GM12878 (cell line): Measurements from ENCODE around the gene NKIRAS1. TPM values are rescaled to one million over a fixed set of nuclear protein-coding genes. Genes with fewer than 3 reads are reported as not detected.
A peak's percentile ranks its signal among the peaks of the same experiment; 100 is the strongest.

Experiments used
- ASH2L ChIP-seq: fragments of 300-600, 200-600 bp; sonication (generic); IDR thresholded peaks from 2 replicates; pipeline ENCODE4 v1.6.1; 2017; ENCODE audit warnings: low read depth, mild to moderate bottlenecking, borderline replicate concordance
- BHLHE40 ChIP-seq, 2 experiments: fragments of 450-650 bp in 1 of 2; IDR thresholded peaks; 2 replicates each; pipeline ENCODE4 v1.6.1; 2011 to 2017; ENCODE audit warnings: low read depth in 2 of 2, borderline replicate concordance in 1 of 2, improper control_type of control experiment in 1 of 2, low read length in 1 of 2, mild to moderate bottlenecking in 1 of 2
- BRCA1 ChIP-seq: IDR thresholded peaks from 2 replicates; pipeline ENCODE4 v1.6.1; 2011; ENCODE audit warnings: low read depth, low read length, improper control_type of control experiment
- FOXM1 ChIP-seq: IDR thresholded peaks from 2 replicates; pipeline ENCODE4 v1.6.1; 2012; ENCODE audit warnings: low read depth, mild to moderate bottlenecking, inconsistent platforms, low read length, moderate library complexity
- KDM1A ChIP-seq: fragments of 200-600 bp; sonication (generic); IDR thresholded peaks from 2 replicates; pipeline ENCODE4 v1.6.1; 2016; ENCODE audit warnings: borderline replicate concordance
- KLF5 ChIP-seq: fragments of 450-650 bp; IDR thresholded peaks from 2 replicates; pipeline ENCODE4 v1.6.1; 2014; ENCODE audit warnings: mild to moderate bottlenecking; ENCODE audit not compliant: partially characterized antibody
- NFIC ChIP-seq: IDR thresholded peaks from 2 replicates; pipeline ENCODE4 v1.6.1; 2012; ENCODE audit warnings: low read depth, mild to moderate bottlenecking, inconsistent platforms, low read length, moderate library complexity
- RB1 ChIP-seq: fragments of 450-650 bp; formaldehyde crosslinking; IDR thresholded peaks from 2 replicates; pipeline ENCODE4 v1.6.1; 2017; ENCODE audit warnings: mild to moderate bottlenecking, borderline replicate concordance
- SPI1 ChIP-seq: IDR thresholded peaks from 2 replicates; pipeline ENCODE4 v1.6.1; 2011; ENCODE audit warnings: low read depth, mild to moderate bottlenecking, low read length, moderate library complexity, borderline replicate concordance; ENCODE audit not compliant: insufficient read depth
- SUZ12 ChIP-seq: fragments of 200-600 bp; sonication (generic); IDR thresholded peaks from one replicate; pipeline ENCODE4 v1.6.1; 2018; ENCODE audit warnings: antibody characterized with exemption, mild to moderate bottlenecking; ENCODE audit not compliant: unreplicated experiment
- TCF3 ChIP-seq: IDR thresholded peaks from 2 replicates; pipeline ENCODE4 v1.6.1; 2012; ENCODE audit warnings: low read depth, mild to moderate bottlenecking, low read length, borderline replicate concordance; ENCODE audit not compliant: insufficient read depth
- ZSCAN29 ChIP-seq: fragments of 450-650 bp; IDR thresholded peaks from 2 replicates; pipeline ENCODE4 v1.6.1; 2017; ENCODE audit warnings: mild to moderate bottlenecking, moderate library complexity
- polyA plus RNA-seq, 11 experiments: library from polyadenylated mRNA; depleted of rRNA in 4 of 11; unstranded in 6 of 11; stranded (reverse) in 5 of 11; fragments of >200 nt; fragmentation: Nextera tagmentation in 4 of 11; fragmentation: Illumina TruSeq in 1 of 11; extraction: Ambion mirVana in 4 of 11; extraction: Trizol in 1 of 11; gene quantifications; 1 replicate in 1 of 11; 2 replicates in 10 of 11; pipeline versions ENCODE4 v1.2.1 to v1.2.3, GENCODE V29; 2011 to 2016; ENCODE audit warnings: inconsistent platforms in 2 of 11, missing spikeins in 2 of 11, low read depth in 1 of 11
- total RNA-seq, 4 experiments: library from RNA; depleted of rRNA in 3 of 4; stranded (reverse); fragments of >200 nt in 3 of 4; fragmentation: Illumina TruSeq in 1 of 4; extraction: Trizol in 1 of 4; gene quantifications; 2 replicates each; pipeline versions ENCODE4 v1.2.1 to v1.2.3, GENCODE V29; 2013 to 2021
- TF ChIP-seq, protein P1 (sequence below): IDR thresholded peaks from 2 replicates; pipeline ENCODE4 v1.6.1; 2012; ENCODE audit warnings: low read length, inconsistent platforms
- TF ChIP-seq, protein P2 (sequence below): fragments of 450-650 bp; IDR thresholded peaks from 2 replicates; pipeline ENCODE4 v1.6.1; 2017; ENCODE audit warnings: borderline replicate concordance
- TF ChIP-seq, protein P3 (sequence below): fragments of 450-650 bp; IDR thresholded peaks from 2 replicates; pipeline ENCODE4 v1.6.1; 2017; ENCODE audit warnings: antibody characterized with exemption, mild to moderate bottlenecking, moderate library complexity
- TF ChIP-seq, protein P4 (sequence below): fragments of 150-350 bp; IDR thresholded peaks from 2 replicates; pipeline ENCODE4 v1.6.1; 2014; ENCODE audit warnings: mild to moderate bottlenecking, low read depth, low read length
- TF ChIP-seq, protein P5 (sequence below): IDR thresholded peaks from 2 replicates; pipeline ENCODE4 v1.6.1; 2011; ENCODE audit warnings: borderline replicate concordance, low read depth, mild to moderate bottlenecking, moderate library complexity, low read length; ENCODE audit not compliant: insufficient read depth, poor library complexity, severe bottlenecking
- TF ChIP-seq, protein P6 (sequence below): fragments of 450-650 bp; IDR thresholded peaks from 2 replicates; pipeline ENCODE4 v1.6.1; 2017; ENCODE audit warnings: mild to moderate bottlenecking

NKIRAS1 gene
- total and polyA plus RNA-seq, 10 of the 15 experiments (the other 5 are each of a cell fraction or from before 2014, with no cell fraction given): 7.1 to 17.9 (median 10.9) TPM

DNA sequence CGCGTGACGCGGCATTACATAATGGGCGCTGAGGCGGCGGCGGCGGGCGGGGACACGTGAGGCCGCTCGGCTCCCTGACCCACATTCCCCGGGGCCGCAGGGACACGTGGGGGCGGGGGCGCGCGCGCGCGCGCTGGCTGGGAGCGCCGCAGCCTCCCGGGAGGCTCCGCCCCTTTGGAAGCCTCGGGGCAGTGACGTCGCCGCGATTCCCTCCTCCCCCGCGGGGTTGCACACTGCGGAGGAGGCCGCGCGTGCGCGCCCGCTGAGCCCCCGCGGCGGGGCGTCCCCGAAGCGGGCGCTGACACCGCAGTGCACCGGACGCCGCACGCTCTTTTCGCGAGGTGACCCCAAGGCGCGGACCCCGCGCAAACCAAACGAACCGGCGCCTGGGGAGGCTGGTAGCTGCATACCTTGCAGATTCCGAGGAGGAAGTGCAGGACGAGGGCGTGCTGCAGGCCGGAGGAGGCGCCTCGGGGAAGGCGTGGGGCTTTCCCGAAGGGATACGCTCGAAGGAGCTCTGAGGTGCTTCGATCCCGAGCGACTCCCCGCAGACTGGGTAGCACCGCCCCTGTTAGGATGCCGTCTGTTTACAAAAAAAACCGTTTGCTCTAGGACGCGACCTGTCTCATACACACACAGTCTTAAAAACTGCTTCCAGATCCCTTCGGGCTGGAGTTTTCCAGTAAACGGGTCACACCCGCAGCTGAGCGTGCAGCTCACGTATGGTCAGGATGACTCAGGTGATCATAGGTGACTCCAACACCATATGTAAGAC is 29.3 kb upstream of the NKIRAS1 start (continued):
- TF ChIP-seq, protein P1, sequence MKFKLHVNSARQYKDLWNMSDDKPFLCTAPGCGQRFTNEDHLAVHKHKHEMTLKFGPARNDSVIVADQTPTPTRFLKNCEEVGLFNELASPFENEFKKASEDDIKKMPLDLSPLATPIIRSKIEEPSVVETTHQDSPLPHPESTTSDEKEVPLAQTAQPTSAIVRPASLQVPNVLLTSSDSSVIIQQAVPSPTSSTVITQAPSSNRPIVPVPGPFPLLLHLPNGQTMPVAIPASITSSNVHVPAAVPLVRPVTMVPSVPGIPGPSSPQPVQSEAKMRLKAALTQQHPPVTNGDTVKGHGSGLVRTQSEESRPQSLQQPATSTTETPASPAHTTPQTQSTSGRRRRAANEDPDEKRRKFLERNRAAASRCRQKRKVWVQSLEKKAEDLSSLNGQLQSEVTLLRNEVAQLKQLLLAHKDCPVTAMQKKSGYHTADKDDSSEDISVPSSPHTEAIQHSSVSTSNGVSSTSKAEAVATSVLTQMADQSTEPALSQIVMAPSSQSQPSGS: peak; percentile 80
- TF ChIP-seq, protein P2, sequence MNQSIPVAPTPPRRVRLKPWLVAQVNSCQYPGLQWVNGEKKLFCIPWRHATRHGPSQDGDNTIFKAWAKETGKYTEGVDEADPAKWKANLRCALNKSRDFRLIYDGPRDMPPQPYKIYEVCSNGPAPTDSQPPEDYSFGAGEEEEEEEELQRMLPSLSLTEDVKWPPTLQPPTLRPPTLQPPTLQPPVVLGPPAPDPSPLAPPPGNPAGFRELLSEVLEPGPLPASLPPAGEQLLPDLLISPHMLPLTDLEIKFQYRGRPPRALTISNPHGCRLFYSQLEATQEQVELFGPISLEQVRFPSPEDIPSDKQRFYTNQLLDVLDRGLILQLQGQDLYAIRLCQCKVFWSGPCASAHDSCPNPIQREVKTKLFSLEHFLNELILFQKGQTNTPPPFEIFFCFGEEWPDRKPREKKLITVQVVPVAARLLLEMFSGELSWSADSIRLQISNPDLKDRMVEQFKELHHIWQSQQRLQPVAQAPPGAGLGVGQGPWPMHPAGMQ: no peak
- TF ChIP-seq BRCA1: no peak
- TF ChIP-seq RB1: peak; percentile 93
- no peak for TF ChIP-seq NFIC
- no peak for TF ChIP-seq SUZ12
- TF ChIP-seq BHLHE40 (IDR thresholded peaks at IDR 0.05; ENCODE audit: borderline replicate concordance in 1 of 2, low read depth in 2 of 2, low read length in 1 of 2): peak; percentile 97 to 100
- TF ChIP-seq, protein P3, sequence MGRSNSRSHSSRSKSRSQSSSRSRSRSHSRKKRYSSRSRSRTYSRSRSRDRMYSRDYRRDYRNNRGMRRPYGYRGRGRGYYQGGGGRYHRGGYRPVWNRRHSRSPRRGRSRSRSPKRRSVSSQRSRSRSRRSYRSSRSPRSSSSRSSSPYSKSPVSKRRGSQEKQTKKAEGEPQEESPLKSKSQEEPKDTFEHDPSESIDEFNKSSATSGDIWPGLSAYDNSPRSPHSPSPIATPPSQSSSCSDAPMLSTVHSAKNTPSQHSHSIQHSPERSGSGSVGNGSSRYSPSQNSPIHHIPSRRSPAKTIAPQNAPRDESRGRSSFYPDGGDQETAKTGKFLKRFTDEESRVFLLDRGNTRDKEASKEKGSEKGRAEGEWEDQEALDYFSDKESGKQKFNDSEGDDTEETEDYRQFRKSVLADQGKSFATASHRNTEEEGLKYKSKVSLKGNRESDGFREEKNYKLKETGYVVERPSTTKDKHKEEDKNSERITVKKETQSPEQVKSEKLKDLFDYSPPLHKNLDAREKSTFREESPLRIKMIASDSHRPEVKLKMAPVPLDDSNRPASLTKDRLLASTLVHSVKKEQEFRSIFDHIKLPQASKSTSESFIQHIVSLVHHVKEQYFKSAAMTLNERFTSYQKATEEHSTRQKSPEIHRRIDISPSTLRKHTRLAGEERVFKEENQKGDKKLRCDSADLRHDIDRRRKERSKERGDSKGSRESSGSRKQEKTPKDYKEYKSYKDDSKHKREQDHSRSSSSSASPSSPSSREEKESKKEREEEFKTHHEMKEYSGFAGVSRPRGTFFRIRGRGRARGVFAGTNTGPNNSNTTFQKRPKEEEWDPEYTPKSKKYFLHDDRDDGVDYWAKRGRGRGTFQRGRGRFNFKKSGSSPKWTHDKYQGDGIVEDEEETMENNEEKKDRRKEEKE: no peak
- TF ChIP-seq KLF5: peak; percentile 89
- TF ChIP-seq, protein P4, sequence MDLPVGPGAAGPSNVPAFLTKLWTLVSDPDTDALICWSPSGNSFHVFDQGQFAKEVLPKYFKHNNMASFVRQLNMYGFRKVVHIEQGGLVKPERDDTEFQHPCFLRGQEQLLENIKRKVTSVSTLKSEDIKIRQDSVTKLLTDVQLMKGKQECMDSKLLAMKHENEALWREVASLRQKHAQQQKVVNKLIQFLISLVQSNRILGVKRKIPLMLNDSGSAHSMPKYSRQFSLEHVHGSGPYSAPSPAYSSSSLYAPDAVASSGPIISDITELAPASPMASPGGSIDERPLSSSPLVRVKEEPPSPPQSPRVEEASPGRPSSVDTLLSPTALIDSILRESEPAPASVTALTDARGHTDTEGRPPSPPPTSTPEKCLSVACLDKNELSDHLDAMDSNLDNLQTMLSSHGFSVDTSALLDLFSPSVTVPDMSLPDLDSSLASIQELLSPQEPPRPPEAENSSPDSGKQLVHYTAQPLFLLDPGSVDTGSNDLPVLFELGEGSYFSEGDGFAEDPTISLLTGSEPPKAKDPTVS: no peak
- peak; percentile 89; the same call in 1 of the 2 replicates for TF ChIP-seq ASH2L
- no peak for TF ChIP-seq ZSCAN29
- TF ChIP-seq KDM1A: no peak
- TF ChIP-seq TCF3: no peak
- TF ChIP-seq, protein P5, sequence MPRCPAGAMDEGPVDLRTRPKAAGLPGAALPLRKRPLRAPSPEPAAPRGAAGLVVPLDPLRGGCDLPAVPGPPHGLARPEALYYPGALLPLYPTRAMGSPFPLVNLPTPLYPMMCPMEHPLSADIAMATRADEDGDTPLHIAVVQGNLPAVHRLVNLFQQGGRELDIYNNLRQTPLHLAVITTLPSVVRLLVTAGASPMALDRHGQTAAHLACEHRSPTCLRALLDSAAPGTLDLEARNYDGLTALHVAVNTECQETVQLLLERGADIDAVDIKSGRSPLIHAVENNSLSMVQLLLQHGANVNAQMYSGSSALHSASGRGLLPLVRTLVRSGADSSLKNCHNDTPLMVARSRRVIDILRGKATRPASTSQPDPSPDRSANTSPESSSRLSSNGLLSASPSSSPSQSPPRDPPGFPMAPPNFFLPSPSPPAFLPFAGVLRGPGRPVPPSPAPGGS: peak; percentile 77
- TF ChIP-seq FOXM1: no peak
- TF ChIP-seq, protein P6, sequence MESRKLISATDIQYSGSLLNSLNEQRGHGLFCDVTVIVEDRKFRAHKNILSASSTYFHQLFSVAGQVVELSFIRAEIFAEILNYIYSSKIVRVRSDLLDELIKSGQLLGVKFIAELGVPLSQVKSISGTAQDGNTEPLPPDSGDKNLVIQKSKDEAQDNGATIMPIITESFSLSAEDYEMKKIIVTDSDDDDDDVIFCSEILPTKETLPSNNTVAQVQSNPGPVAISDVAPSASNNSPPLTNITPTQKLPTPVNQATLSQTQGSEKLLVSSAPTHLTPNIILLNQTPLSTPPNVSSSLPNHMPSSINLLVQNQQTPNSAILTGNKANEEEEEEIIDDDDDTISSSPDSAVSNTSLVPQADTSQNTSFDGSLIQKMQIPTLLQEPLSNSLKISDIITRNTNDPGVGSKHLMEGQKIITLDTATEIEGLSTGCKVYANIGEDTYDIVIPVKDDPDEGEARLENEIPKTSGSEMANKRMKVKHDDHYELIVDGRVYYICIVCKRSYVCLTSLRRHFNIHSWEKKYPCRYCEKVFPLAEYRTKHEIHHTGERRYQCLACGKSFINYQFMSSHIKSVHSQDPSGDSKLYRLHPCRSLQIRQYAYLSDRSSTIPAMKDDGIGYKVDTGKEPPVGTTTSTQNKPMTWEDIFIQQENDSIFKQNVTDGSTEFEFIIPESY: no peak
- peak; percentile 82 for TF ChIP-seq SPI1
